ENCODE measurements around the gene GFRA3.

GRCh38 chr5:138245717-138246116 is 28.7 kb downstream of the GFRA3 start:
- TF ChIP-seq POLR2A (IDR thresholded peaks at IDR 0.05) = no peak
- no peak for TF ChIP-seq CTCF (IDR thresholded peaks at IDR 0.05)

All from prostate gland (tissue), 2 donors.